Lower leg skin (tissue), 3 donors: ENCODE measurements around the gene AFAP1L2.

Experiments used
- CTCF ChIP-seq, 3 donors: fragments of 450-650 bp; IDR thresholded peaks; one replicate each; pipeline ENCODE4 v1.5.1; 2016; ENCODE audit warnings: antibody characterized with exemption in 3 of 3, mild to moderate bottlenecking in 3 of 3, moderate library complexity in 2 of 3
- POLR2A ChIP-seq, 2 donors: fragments of 450-650 bp; IDR thresholded peaks; one replicate each; pipeline ENCODE4 v1.6.1; 2016 to 2017; ENCODE audit warnings: antibody characterized with exemption in 2 of 2, mild to moderate bottlenecking in 1 of 2, moderate library complexity in 1 of 2

GRCh38 chr10:114431414-114432135 is 27.3 kb upstream of the AFAP1L2 start:
- no peak for TF ChIP-seq CTCF (IDR thresholded peaks at IDR 0.05)
- no peak for TF ChIP-seq POLR2A (IDR thresholded peaks at IDR 0.05)
